ENCODE results near the gene TFEB.

- TF ChIP-seq CTCF (IDR thresholded peaks at IDR 0.05; ENCODE audit: control extremely low read depth in 1 of 3, insufficient read depth in 1 of 3, low read depth in 1 of 3, low read length in 3 of 3) (no peak), GABPA (IDR thresholded peaks at IDR 0.05; ENCODE audit: borderline replicate concordance, insufficient read depth, low read length) (no peak), SIX5 (IDR thresholded peaks at IDR 0.05; ENCODE audit: low read depth, low read length) (no peak), KDM5A (IDR thresholded peaks at IDR 0.05; ENCODE audit: low read length) (no peak), POLR2A (IDR thresholded peaks at IDR 0.05; ENCODE audit: control extremely low read depth in 1 of 2, low read depth in 2 of 2, low read length in 2 of 2) (no peak), ZNF274 (IDR thresholded peaks at IDR 0.05; ENCODE audit: borderline replicate concordance, extremely low read depth, low read length) (no peak), RNF2 (IDR thresholded peaks at IDR 0.05; ENCODE audit: borderline replicate concordance, low read depth, low read length, missing control alignments, poor library complexity, severe bottlenecking) (no peak), POLR2AphosphoS5 (IDR thresholded peaks at IDR 0.05; ENCODE audit: low read depth, low read length) (no peak), CHD2 (IDR thresholded peaks at IDR 0.05; ENCODE audit: low read length) (no peak), EZH2 (IDR thresholded peaks at IDR 0.05; ENCODE audit: low read depth, low read length, severe bottlenecking) (no peak), TCF12 (IDR thresholded peaks at IDR 0.05; ENCODE audit: low read depth, low read length) (no peak), SP1 (IDR thresholded peaks at IDR 0.05; ENCODE audit: low read depth, low read length) (no peak), EP300 (IDR thresholded peaks at IDR 0.05; ENCODE audit: borderline replicate concordance in 1 of 2, low read depth in 2 of 2, low read length in 2 of 2) (no peak), YY1 (IDR thresholded peaks at IDR 0.05; ENCODE audit: low read depth, low read length) (no peak)
Observed at GRCh38 chr6:41704656-41705310, 30.6 kb downstream of the TFEB start.
